NT2/D1 (cell line): ENCODE measurements around the gene TBC1D25.

Experiments
- DNase-seq: peaks from one replicate; pipeline ENCODE4 v3.0.0-alpha.2; 2011; ENCODE audit warnings: low read depth, low spot score
- H3K27me3 ChIP-seq: 2 replicates; pipeline ENCODE4 v1.6.0; 2011; ENCODE audit warnings: mild to moderate bottlenecking; ENCODE audit not compliant: insufficient read length, insufficient read depth
- H3K36me3 ChIP-seq: 2 replicates; pipeline ENCODE4 v1.6.1; 2011; ENCODE audit warnings: mild to moderate bottlenecking, low read length, mixed read lengths; ENCODE audit not compliant: insufficient read depth, insufficient read length
- H3K4me1 ChIP-seq: 2 replicates; pipeline ENCODE4 v1.5.1; 2011; ENCODE audit not compliant: insufficient read depth, insufficient read length
- H3K4me3 ChIP-seq: 2 replicates; pipeline ENCODE4 v1.5.1; 2011; ENCODE audit warnings: low read depth; ENCODE audit not compliant: insufficient read length
- H3K9ac ChIP-seq: 2 replicates; pipeline ENCODE4 v1.6.0; 2011; ENCODE audit warnings: low read depth; ENCODE audit not compliant: insufficient read length
- H3K9me3 ChIP-seq: 2 replicates; pipeline ENCODE4 v1.5.1; 2011; ENCODE audit warnings: mild to moderate bottlenecking, low read length; ENCODE audit not compliant: insufficient read depth
- SUZ12 ChIP-seq: IDR thresholded peaks from 2 replicates; pipeline ENCODE4 v1.6.1; 2011; ENCODE audit not compliant: insufficient read length, insufficient read depth; ENCODE audit errors: extremely low read depth
- YY1 ChIP-seq: IDR thresholded peaks from 2 replicates; pipeline ENCODE4 v1.6.1; 2011; ENCODE audit not compliant: insufficient read length, insufficient read depth
- ZNF274 ChIP-seq: IDR thresholded peaks from 2 replicates; pipeline ENCODE4 v1.6.1; 2011; ENCODE audit warnings: mild to moderate bottlenecking, low read depth, low read length

TBC1D25 gene

GRCh38 chrX:48497871-48498270, 41.6 kb upstream of the TBC1D25 start:
- Histone ChIP-seq H3K9me3 (no peaks in the 10 kb centered on the region), H3K9ac (no peak overlapping the region)

GRCh38 chrX:48498374-48498809, 41.1 kb upstream of the TBC1D25 start:
- TF ChIP-seq YY1 (no peak), SUZ12 (no peak), ZNF274 (no peak)
- H3K4me1 ChIP-seq, result no peaks in the 10 kb centered on the region
- H3K4me3 ChIP-seq, result no peak overlapping the region
- H3K36me3 ChIP-seq, result no peaks in the 10 kb centered on the region
- no peak overlapping the region for H3K9ac ChIP-seq
- no peak for DNase-seq
- H3K27me3 ChIP-seq, result no peaks in the 10 kb centered on the region
- no peaks in the 10 kb centered on the region for H3K9me3 ChIP-seq

More at GRCh38 chrX:48497871-48498270, 41.6 kb upstream of the TBC1D25 start:
- no peaks in the 10 kb centered on the region for H3K36me3 ChIP-seq
- no peaks in the 10 kb centered on the region for H3K4me1 ChIP-seq
- TF ChIP-seq ZNF274 (no peak), SUZ12 (no peak), YY1 (no peak)
- DNase-seq, result no peak
- H3K4me3 ChIP-seq, result no peak overlapping the region
- H3K27me3 ChIP-seq, result no peaks in the 10 kb centered on the region

GRCh38 chrX:48504261-48504660, 35.3 kb upstream of the TBC1D25 start:
- no peaks in the 10 kb centered on the region for H3K9me3 ChIP-seq
- no peak for DNase-seq
- no peaks in the 10 kb centered on the region for H3K36me3 ChIP-seq
- H3K4me3 ChIP-seq, result no peak overlapping the region
- no peaks in the 10 kb centered on the region for H3K27me3 ChIP-seq
- H3K9ac ChIP-seq, result no peak overlapping the region
- no peaks in the 10 kb centered on the region for H3K4me1 ChIP-seq
- no peak for TF ChIP-seq ZNF274
- no peak for TF ChIP-seq SUZ12
- TF ChIP-seq YY1, result no peak

- TF ChIP-seq SUZ12 (no peak), YY1 (no peak), ZNF274 (no peak)
- DNase-seq, result no peak
- H3K4me3 ChIP-seq, result no peak overlapping the region
- no peaks in the 10 kb centered on the region for H3K27me3 ChIP-seq
- H3K9ac ChIP-seq, result no peak overlapping the region
- no peaks in the 10 kb centered on the region for H3K9me3 ChIP-seq
- no peaks in the 10 kb centered on the region for H3K4me1 ChIP-seq
- peaks cover 4% of the 10 kb centered on the region for H3K36me3 ChIP-seq
Observed at GRCh38 chrX:48505481-48505880, 34.0 kb upstream of the TBC1D25 start.

GRCh38 chrX:48507246-48507645, 32.3 kb upstream of the TBC1D25 start:
- Histone ChIP-seq H3K9me3 (no peaks in the 10 kb centered on the region), H3K36me3 (peaks cover 9% of the 10 kb centered on the region), H3K9ac (no peak overlapping the region), H3K4me1 (no peaks in the 10 kb centered on the region), H3K4me3 (no peak overlapping the region), H3K27me3 (no peaks in the 10 kb centered on the region)
- TF ChIP-seq YY1, result no peak
- no peak for TF ChIP-seq SUZ12
- TF ChIP-seq ZNF274, result no peak
- no peak for DNase-seq

- Histone ChIP-seq H3K27me3 (no peaks in the 10 kb centered on the region), H3K36me3 (peaks cover 16% of the 10 kb centered on the region), H3K4me3 (peak within 1 kb of the TSS; percentile 65), H3K4me1 (no peaks in the 10 kb centered on the region), H3K9ac (peak within 1 kb of the TSS; percentile 85), H3K9me3 (no peaks in the 10 kb centered on the region)
- no peak for TF ChIP-seq SUZ12
- no peak for TF ChIP-seq YY1
- no peak for TF ChIP-seq ZNF274
- DNase-seq, result peak; percentile 64
Observed at GRCh38 chrX:48508400-48509244, 30.9 kb upstream of the TBC1D25 start, which contains the start of gene PORCN. Gene PORCN, plus strand, starts transcription at chrX:48508992. Its CDS starts 829 bp downstream, at chrX:48509821.

GRCh38 chrX:48509245-48509590, 30.3 kb upstream of the TBC1D25 start:
- peak overlapping the region; percentile 65 for H3K4me3 ChIP-seq
- H3K9ac ChIP-seq, result peak overlapping the region; percentile 85
- H3K4me1 ChIP-seq, result no peaks in the 10 kb centered on the region
- no peaks in the 10 kb centered on the region for H3K27me3 ChIP-seq
- DNase-seq, result no peak
- TF ChIP-seq ZNF274, result no peak
- TF ChIP-seq YY1, result no peak
- no peak for TF ChIP-seq SUZ12
- no peaks in the 10 kb centered on the region for H3K9me3 ChIP-seq
- peaks cover 17% of the 10 kb centered on the region for H3K36me3 ChIP-seq

- peak overlapping the region; percentile 85 for H3K9ac ChIP-seq
Observed at GRCh38 chrX:48509619-48510018, 29.9 kb upstream of the TBC1D25 start.

More at GRCh38 chrX:48509619-48510018, 29.9 kb upstream of the TBC1D25 start:
- no peaks in the 10 kb centered on the region for H3K27me3 ChIP-seq
- H3K4me1 ChIP-seq, result no peaks in the 10 kb centered on the region
- peak overlapping the region; percentile 65 for H3K4me3 ChIP-seq
- H3K9me3 ChIP-seq, result no peaks in the 10 kb centered on the region
- DNase-seq, result no peak
- no peak for TF ChIP-seq ZNF274
- TF ChIP-seq YY1, result no peak
- TF ChIP-seq SUZ12, result no peak
- H3K36me3 ChIP-seq, result peaks cover 21% of the 10 kb centered on the region
